ENCODE data around the gene ZMYND8. TPM values are rescaled to one million over a fixed set of nuclear protein-coding genes. Genes with fewer than 3 reads are reported as not detected.

The ZMYND8 gene
- total and polyA plus RNA-seq, 5 experiments from 2014 or later: 8.9 to 67.8 (median 20.4) TPM

- H3K36me3 Mint-ChIP-seq: peaks cover 0 to 82% (median 14%) of the 10 kb centered on the region in 3 donors
- no peaks in the 10 kb centered on the region for H3K9me3 Mint-ChIP-seq
- ATAC-seq (no peak), DNase-seq (no peak)
- peak overlapping the region in 1 of 10 donors; percentile 25 for H3K4me3 Mint-ChIP-seq
- H3K27ac Mint-ChIP-seq: no peak overlapping the region
- POLR2A ChIA-PET: no interaction called here
- peaks cover 0 to 2% (median under 1%) of the 10 kb centered on the region in 4 donors for H3K4me1 Mint-ChIP-seq
- H3K27me3 Mint-ChIP-seq: no peaks in the 10 kb centered on the region
These were observed 119.9 kb downstream of the ZMYND8 start for GRCh38 chr20:47236639-47236900.

- no peak overlapping the region for H3K4me3 Mint-ChIP-seq
- peaks cover 0 to 83% (median 14%) of the 10 kb centered on the region in 3 donors for H3K36me3 Mint-ChIP-seq
- H3K27ac Mint-ChIP-seq: peak overlapping the region in 2 of 10 donors; percentile 40 to 79
- no peaks in the 10 kb centered on the region for H3K9me3 Mint-ChIP-seq
- DNase-seq (no peak), ATAC-seq (no peak)
- POLR2A ChIA-PET: no interaction called here
- no peaks in the 10 kb centered on the region for H3K27me3 Mint-ChIP-seq
- peaks cover 0 to 2% (median under 1%) of the 10 kb centered on the region in 4 donors for H3K4me1 Mint-ChIP-seq
These were observed 120.5 kb downstream of the ZMYND8 start for GRCh38 chr20:47235853-47236638.

- ATAC-seq (no peak), DNase-seq (no peak)
- Mint-ChIP-seq H3K4me3 (no peak overlapping the region), H3K27me3 (no peaks in the 10 kb centered on the region), H3K36me3 (peaks cover 0 to 91% (median 14%) of the 10 kb centered on the region in 3 donors), H3K27ac (no peak overlapping the region), H3K4me1 (peaks cover 0 to 3% (median 1%) of the 10 kb centered on the region in 4 donors), H3K9me3 (no peaks in the 10 kb centered on the region)
- POLR2A ChIA-PET: no interaction called here
These were observed 121.4 kb downstream of the ZMYND8 start for GRCh38 chr20:47235111-47235510.

- ATAC-seq (no peak), DNase-seq (no peak)
- peaks cover 0 to 91% (median 18%) of the 10 kb centered on the region in 3 donors for H3K36me3 Mint-ChIP-seq
- H3K9me3 Mint-ChIP-seq: no peaks in the 10 kb centered on the region
- H3K4me3 Mint-ChIP-seq: no peak overlapping the region
- peak overlapping the region in 3 of 10 donors; percentile 10 to 69 (median 11) for H3K27ac Mint-ChIP-seq
- H3K27me3 Mint-ChIP-seq: no peaks in the 10 kb centered on the region
- peaks cover 0 to 4% (median 1%) of the 10 kb centered on the region in 4 donors for H3K4me1 Mint-ChIP-seq
- POLR2A ChIA-PET: interaction anchor here (1.1 kb wide), 1 partner anchor 8 kb away, joined by 4 read pairs; no protein-coding TSS in a partner anchor
These were observed 122.9 kb downstream of the ZMYND8 start for GRCh38 chr20:47233333-47234188.

- Mint-ChIP-seq H3K27me3 (no peaks in the 10 kb centered on the region), H3K36me3 (peaks cover 0 to 89% (median 17%) of the 10 kb centered on the region in 3 donors), H3K4me3 (no peak overlapping the region), H3K9me3 (no peaks in the 10 kb centered on the region), H3K4me1 (peaks cover 0 to 5% (median 1%) of the 10 kb centered on the region in 4 donors), H3K27ac (peak overlapping the region in 1 of 10 donors; percentile 13)
- ATAC-seq (no peak), DNase-seq (no peak)
- POLR2A ChIA-PET: interaction anchor here (1.1 kb wide), 1 partner anchor 9 kb away, joined by 4 read pairs; no protein-coding TSS in a partner anchor
These were observed 124.0 kb downstream of the ZMYND8 start for GRCh38 chr20:47232518-47232917.

GRCh38 chr20:47231382-47232039, 125.0 kb downstream of the ZMYND8 start:
- H3K27me3 Mint-ChIP-seq: no peaks in the 10 kb centered on the region

GRCh38 chr20:47230811-47231256, 125.7 kb downstream of the ZMYND8 start:
- no peak for DNase-seq
- Mint-ChIP-seq H3K36me3 (peaks cover 0 to 89% (median 9%) of the 10 kb centered on the region in 3 donors), H3K27ac (peak overlapping the region in 5 of 10 donors; percentile 15 to 49 (median 28)), H3K27me3 (no peaks in the 10 kb centered on the region), H3K4me3 (peak overlapping the region in 1 of 10 donors; percentile 22), H3K9me3 (no peaks in the 10 kb centered on the region), H3K4me1 (peaks cover 0 to 5% (median 2%) of the 10 kb centered on the region in 4 donors)
- POLR2A ChIA-PET: no interaction called here
- no peak for ATAC-seq

More at GRCh38 chr20:47231382-47232039, 125.0 kb downstream of the ZMYND8 start:
- peak overlapping the region in 1 of 10 donors; percentile 54 for H3K4me3 Mint-ChIP-seq
- H3K9me3 Mint-ChIP-seq: no peaks in the 10 kb centered on the region
- peak overlapping the region in 4 of 10 donors; percentile 15 to 44 (median 30) for H3K27ac Mint-ChIP-seq
- DNase-seq (no peak), ATAC-seq (no peak)
- peaks cover 0 to 89% (median 15%) of the 10 kb centered on the region in 3 donors for H3K36me3 Mint-ChIP-seq
- peaks cover 0 to 5% (median 1%) of the 10 kb centered on the region in 4 donors for H3K4me1 Mint-ChIP-seq
- POLR2A ChIA-PET: no interaction called here

GRCh38 chr20:47228654-47229053, 127.8 kb downstream of the ZMYND8 start:
- Mint-ChIP-seq H3K4me1 (peaks cover 0 to 5% (median 5%) of the 10 kb centered on the region in 4 donors), H3K4me3 (no peak overlapping the region), H3K27ac (peak overlapping the region in 4 of 10 donors; percentile 6 to 62 (median 42)), H3K36me3 (peaks cover 0 to 89% (median 9%) of the 10 kb centered on the region in 3 donors), H3K9me3 (no peaks in the 10 kb centered on the region), H3K27me3 (no peaks in the 10 kb centered on the region)
- POLR2A ChIA-PET: interaction anchor here (0.6 to 1.0 kb wide), 2 partner anchors 10 to 129 kb away, joined by 3 to 4 read pairs; no protein-coding TSS in a partner anchor
- DNase-seq: no peak
- no peak for ATAC-seq

GRCh38 chr20:47227576-47227975, 128.9 kb downstream of the ZMYND8 start:
- no peak for ATAC-seq
- no peaks in the 10 kb centered on the region for H3K9me3 Mint-ChIP-seq
- peaks cover 0 to 87% (median 16%) of the 10 kb centered on the region in 3 donors for H3K36me3 Mint-ChIP-seq
- no peak overlapping the region for H3K4me3 Mint-ChIP-seq
- peaks cover 0 to 5% (median 5%) of the 10 kb centered on the region in 4 donors for H3K4me1 Mint-ChIP-seq
- H3K27me3 Mint-ChIP-seq: no peaks in the 10 kb centered on the region
- no peak overlapping the region for H3K27ac Mint-ChIP-seq
- POLR2A ChIA-PET: interaction anchor here (0.5 kb wide), 1 partner anchor 43 kb away, joined by 4 read pairs; no protein-coding TSS in a partner anchor
- DNase-seq: no peak

GRCh38 chr20:47227119-47227518, 129.4 kb downstream of the ZMYND8 start:
- Mint-ChIP-seq H3K27ac (peak overlapping the region in 2 of 10 donors; percentile 8 to 70), H3K9me3 (no peaks in the 10 kb centered on the region), H3K27me3 (no peaks in the 10 kb centered on the region), H3K36me3 (peaks cover 0 to 90% (median 16%) of the 10 kb centered on the region in 3 donors), H3K4me1 (peaks cover 2 to 10% (median 8%) of the 10 kb centered on the region in 4 donors), H3K4me3 (no peak overlapping the region)
- no peak for DNase-seq
- no peak for ATAC-seq
- POLR2A ChIA-PET: no interaction called here

GRCh38 chr20:47225458-47225857, 131.0 kb downstream of the ZMYND8 start:
- POLR2A ChIA-PET: no interaction called here
- DNase-seq: no peak
- Mint-ChIP-seq H3K27ac (peak overlapping the region in 6 of 10 donors; percentile 20 to 73 (median 42)), H3K9me3 (no peaks in the 10 kb centered on the region), H3K4me3 (no peak overlapping the region), H3K36me3 (peaks cover 0 to 89% (median 16%) of the 10 kb centered on the region in 3 donors), H3K4me1 (peaks cover 2 to 12% (median 7%) of the 10 kb centered on the region in 4 donors), H3K27me3 (no peaks in the 10 kb centered on the region)
- ATAC-seq: no peak

GRCh38 chr20:47224857-47225256, 131.6 kb downstream of the ZMYND8 start:
- no peak overlapping the region for H3K4me3 Mint-ChIP-seq
- ATAC-seq (no peak), DNase-seq (no peak)
- H3K9me3 Mint-ChIP-seq: no peaks in the 10 kb centered on the region
- POLR2A ChIA-PET: no interaction called here
- peaks cover 2 to 12% (median 7%) of the 10 kb centered on the region in 4 donors for H3K4me1 Mint-ChIP-seq
- peak overlapping the region in 6 of 10 donors; percentile 20 to 67 (median 40) for H3K27ac Mint-ChIP-seq
- peaks cover 2 to 91% (median 20%) of the 10 kb centered on the region in 3 donors for H3K36me3 Mint-ChIP-seq
- H3K27me3 Mint-ChIP-seq: no peaks in the 10 kb centered on the region

All from naive thymus-derived CD8-positive, alpha-beta T cell (primary cell).